NCI-H82 treated with DMSO at 0.1 percent for 48 hours (cell line): Measurements from ENCODE around the gene CD5L.

ENCODE experiments used
- DNase-seq: peaks from one replicate; lab custom pipeline; 2025; ENCODE audit not compliant: unreplicated experiment; lab: John Stamatoyannopoulos, UW

CD5L gene

DNA sequence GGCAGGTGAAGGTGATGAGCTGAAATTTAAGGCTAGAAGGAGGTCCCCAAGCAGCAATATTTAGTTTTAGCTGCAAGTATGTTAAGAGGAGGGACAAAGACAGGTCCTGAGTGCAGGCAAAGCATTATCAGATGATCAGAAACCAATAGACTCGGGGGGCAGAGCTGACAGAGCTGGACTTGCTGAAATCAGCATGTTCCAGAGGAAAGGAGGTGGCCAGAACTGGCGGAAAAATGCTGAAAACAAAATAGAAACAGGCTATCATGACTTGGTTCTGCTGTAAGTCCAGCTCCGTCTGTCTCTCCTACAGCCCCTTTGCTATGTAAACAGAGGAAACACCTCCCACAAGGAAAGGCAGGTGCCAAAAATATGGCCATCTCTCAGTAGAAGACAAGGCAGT is at the start of gene CD5L:
CD5L (minus strand) TSS at position 101 of the 400 bp plus-strand sequence. CDS start 107 bp downstream, outside the sequence.
- DNase-seq: no peak

DNA sequence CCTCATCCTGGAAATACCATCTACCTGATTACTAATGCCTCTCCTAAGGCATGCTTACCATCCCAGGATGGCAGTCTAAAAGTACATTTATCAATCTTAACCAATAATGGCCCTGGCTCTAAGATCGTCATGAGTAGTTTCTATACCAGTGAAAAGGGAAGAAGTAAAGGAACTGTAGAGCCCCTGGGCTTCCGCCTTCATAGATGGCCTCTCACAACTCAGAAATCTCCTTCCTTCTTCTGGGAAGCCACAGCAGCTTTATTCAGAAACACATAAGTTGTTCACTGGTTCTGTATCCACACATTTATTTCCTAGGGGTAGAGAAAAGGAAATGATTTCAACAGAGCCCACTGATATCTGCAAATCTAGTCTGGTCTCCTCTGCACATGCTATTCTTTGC is 41.0 kb upstream of the CD5L start:
- DNase-seq: no peak

- DNase-seq: no peak
Observed at GRCh38 chr1:157880621-157881020, 39.0 kb upstream of the CD5L start.

DNA sequence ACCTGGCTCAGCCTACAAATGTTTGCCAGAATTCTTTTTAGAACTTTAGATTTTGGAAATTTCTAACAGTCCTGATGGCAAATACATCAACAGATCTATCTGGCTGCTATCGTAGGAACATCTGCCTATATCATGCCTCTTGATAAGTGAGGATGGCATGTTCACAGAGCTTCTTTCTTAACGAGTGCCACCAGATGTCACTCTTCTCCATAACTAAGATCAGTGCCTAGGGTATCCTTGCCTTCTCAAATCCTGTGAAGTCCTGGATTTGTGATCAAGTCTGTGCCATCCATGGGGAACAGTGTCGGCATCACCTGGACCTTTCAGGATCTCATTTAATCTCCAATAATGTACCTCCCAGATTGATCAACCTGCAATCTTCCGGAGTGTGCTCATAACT is 36.5 kb upstream of the CD5L start:
- peak; percentile 21 for DNase-seq

GRCh38 chr1:157870490-157870889 is 28.9 kb upstream of the CD5L start:
- no peak for DNase-seq

GRCh38 chr1:157868654-157869053 is 27.0 kb upstream of the CD5L start:
- DNase-seq: no peak

DNA sequence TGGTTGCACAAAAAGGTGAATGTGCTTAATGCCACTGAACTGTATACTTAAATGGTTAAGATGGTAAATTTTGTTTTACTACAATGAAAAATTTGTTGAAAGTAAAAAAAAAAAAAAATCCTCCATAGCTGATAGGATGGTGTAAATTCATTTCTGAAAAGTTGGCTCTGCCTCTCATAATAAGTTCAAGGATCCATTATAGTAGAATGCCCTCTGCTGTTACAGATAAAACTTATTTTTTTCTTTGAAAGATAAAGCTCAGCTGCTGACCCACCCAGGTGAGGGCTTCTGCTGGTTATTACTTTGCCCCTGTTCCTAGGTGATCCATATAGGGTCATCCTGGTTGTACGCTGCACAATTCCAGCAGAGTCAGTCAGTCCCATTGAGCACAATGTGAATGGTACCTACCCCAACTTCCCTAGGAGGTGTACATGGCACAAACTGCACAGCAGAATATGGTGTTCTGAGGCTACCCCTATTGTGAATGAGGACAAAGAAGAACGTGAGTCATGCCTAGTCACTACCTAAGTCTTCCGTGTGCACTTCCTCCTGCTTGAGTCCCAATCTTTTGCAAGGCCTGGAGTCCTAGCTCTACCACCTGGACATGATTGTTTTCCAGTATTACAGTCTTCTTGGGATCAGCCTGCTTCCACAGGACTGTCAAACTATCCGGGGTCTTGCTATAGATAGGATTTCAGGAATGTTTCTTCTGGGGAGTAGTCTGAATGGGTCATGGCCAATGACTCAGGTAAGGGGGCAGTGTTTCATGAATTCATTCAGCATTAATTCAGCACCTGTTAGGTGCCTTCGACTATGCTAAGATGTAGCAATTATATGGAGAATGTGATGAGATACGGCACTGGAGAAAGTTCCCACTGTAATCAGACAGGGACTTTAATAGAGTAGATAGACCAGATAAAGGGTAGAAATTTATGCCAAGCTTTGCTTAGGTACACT is 20.8 kb upstream of the CD5L start:
- no peak for DNase-seq

DNA sequence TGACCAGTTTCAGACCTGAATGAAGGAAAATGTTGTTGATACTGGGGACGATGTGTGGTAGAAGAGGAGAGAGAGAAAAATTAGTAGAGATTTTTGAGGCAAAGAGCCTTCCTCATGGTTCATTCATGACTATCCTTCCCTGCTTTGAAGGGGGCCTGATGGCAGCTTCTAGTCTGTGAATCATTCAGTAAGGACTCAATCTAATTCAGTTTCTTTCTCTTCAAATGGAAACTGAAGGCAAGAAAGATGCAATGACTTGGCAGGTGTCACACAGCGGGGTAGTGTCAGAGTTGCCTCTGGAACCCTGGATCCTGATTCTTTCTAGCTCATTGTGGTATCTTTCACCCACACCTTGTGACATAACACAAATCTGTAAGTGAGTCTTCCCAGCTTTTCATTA is 14.9 kb upstream of the CD5L start:
- no peak for DNase-seq

DNA sequence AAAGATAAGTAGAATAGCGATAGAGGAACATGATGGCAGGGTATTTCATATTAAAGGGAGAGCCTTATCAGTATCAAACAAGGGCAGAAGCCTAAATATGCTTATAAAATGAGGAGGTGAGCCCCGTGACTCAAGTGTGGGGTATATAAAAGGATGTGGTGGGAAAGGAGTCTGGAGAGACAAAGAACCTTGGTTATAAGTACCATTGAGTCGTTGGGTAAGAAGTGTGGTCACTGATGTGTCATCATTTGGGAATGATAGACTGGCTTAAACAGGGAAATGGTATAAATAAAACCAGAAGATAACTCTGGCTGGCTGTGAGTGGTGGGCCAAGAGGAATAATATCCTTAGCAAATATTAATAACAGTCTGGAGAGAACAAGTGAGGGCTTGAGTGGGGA is 10.9 kb upstream of the CD5L start:
- DNase-seq: no peak

DNA sequence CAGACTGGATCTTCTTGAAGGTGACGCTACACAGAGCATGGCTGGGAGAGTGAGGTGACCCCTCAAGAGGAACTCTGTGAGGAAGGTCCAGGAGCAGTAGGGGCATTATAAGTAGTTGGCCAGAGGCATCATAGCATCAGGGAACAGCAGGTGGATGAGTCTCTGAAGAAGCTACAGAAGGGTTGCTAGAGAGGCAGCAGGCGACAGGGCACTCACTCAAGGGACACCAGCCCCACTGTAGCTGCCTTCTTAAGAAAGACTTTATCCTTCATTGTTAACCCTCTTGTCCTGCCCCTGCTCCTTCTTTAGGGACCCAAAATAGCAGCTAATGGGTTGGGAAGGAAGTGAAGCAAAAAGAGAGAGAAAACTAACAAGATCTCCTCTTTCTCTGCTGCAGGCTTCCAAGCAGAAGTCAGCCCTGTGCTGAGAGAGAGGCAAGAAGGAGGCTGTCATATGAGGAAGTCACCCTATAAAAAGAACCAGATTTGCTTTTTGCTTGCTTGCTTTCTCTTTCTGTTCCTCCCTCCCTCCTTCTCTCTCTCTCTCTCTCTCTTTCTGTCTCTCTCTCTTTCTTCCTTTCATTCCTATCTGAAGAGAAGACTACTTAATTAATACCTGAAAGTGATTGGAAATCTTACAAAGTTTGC is 7.7 kb upstream of the CD5L start:
- DNase-seq: no peak

DNA sequence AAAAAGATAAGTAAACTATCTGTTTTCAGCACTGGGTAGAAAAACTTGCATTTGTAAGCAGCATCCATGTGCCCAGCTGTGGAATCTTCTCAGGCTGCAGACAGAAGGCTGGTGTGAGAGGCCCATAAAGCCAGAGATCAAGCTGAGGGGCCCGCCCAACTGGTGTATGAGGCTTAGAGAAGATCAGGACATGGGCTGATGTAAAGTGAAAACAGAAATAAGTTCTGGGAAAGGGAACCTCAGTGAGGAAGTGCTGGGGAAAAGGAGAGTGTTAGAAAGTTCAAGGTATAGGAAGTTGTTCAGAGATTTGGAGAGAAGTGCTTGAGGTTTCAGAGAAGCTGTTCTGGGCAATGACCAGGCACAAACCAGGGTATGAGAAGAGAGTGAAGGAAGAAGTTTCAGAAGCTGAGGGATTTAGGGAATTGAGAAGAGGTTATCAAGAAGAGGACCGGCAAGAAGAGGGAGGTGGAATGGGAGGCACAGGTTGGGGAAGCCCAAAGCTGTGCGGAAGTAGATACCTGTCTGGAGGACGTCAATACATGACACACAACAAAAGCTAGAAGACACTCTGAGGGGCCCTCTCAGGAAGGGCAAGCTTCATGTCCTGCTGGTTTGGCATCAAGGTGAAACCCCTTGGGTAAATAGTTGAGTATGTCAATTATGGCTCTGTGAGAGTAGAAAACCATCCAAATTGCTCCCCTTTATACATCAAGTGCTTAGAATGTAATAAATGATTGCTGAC is 2.7 kb upstream of the CD5L start:
- no peak for DNase-seq

DNA sequence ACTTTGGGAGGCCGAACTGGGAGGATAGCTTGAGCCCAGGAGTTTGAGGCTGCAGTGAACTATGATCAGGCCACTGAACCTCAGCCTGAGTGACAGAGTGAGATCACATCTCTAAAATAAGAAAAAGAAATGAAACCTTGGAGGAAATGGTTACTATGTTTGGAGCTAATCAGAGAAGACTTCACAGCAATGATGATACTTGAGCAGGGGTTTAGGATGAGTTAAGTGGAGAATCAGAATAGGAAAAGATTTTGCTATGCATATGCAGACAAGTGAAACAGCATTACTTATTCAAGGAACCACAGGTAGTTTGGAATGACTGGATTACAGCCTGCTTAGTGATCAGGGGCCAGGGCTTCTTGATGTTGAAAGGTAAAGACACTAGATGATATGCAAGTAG is 1.3 kb upstream of the CD5L start:
- no peak for DNase-seq

GRCh38 chr1:157838966-157839365 is 2.6 kb downstream of the CD5L start:
- no peak for DNase-seq

- DNase-seq: no peak
Observed at GRCh38 chr1:157834430-157834829, 7.2 kb downstream of the CD5L start.

DNA sequence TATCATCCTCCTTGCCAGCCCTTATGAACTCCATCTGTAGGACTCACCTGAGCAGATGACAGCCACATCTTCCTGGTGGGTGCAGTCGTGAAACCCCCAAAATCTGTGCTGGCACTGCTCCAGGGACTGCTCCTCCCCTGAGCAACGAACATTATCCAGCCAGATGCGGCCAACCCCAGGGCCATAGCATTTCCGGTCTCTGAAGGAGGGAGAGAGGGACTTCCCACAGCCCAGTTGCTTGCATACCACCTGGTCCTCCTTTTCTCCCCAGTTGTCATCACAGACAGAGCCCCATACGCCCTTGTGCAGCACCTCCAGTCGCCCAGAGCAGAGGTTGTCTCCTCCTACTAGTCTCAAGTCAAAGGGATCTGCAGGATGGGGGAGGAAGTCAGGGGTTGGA is 8.5 kb downstream of the CD5L start:
- no peak for DNase-seq

- DNase-seq: no peak
Observed at GRCh38 chr1:157831968-157832626, 9.5 kb downstream of the CD5L start.

GRCh38 chr1:157830887-157831286 is 10.7 kb downstream of the CD5L start:
- no peak for DNase-seq

DNA sequence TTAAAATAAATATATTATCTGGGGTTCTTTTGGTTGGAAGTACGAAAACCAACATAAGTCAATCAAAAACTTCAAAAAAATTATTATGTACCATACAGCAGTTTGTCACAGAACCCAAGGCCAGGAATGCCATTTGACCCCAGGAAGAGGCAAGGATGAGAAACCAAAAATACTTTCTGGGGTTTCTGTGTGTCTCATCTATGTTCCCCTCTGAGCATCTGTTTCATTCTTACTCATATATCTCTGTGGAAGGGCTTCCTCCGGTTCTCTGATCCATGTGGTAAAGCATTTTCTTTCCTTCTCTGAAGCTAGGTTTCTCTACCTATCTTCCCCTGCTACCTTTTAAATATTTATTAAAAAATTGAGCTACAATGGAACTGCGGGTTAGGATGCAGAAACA is 11.9 kb downstream of the CD5L start:
- DNase-seq: no peak

- DNase-seq: no peak
Observed at GRCh38 chr1:157829210-157829609, 12.4 kb downstream of the CD5L start.

- no peak for DNase-seq
Observed at GRCh38 chr1:157820299-157820698, 21.3 kb downstream of the CD5L start.

- no peak for DNase-seq
Observed at GRCh38 chr1:157819896-157820295, 21.7 kb downstream of the CD5L start, which contains the start of gene FCRL1. FCRL1 (minus strand) TSS chr1:157820120; CDS start chr1:157820037, 83 bp downstream.
